GOT3 (cell line): Measurements from ENCODE around the gene ADGRB3.
"Not testable (repeated sequence)": the region's sequence is repeated elsewhere in the genome, so short reads cannot be mapped to it uniquely, and the experiment has no call there.

Source experiments
- DNase-seq: peaks from one replicate; lab custom pipeline; 2025; ENCODE audit warnings: mixed read lengths; lab: John Stamatoyannopoulos, UW

The ADGRB3 gene

GRCh38 chr6:69433116-69433515 is 798.0 kb downstream of the ADGRB3 start:
- DNase-seq, result not testable (repeated sequence)

DNA sequence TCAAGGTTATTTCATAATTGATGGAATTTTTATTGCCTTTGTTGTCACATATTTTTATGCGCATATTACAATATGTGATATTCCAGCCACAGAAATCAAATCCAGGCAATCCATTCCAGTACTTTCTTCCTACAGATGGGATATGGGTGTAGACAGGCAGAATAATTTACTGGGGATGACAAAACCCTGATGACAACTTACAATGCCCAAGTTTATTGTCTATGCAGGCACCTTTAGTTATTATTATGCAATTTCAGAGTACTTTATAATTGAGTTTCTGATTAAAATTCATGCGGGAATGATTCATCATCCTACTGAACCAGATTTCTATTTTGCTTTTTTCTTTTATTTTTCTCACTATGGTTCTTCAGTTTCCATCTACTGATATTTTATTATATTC is 803.0 kb downstream of the ADGRB3 start:
- no peak for DNase-seq
